Non-pigmented ciliary epithelial cell (primary cell): ENCODE data around the gene TSNAXIP1.
A peak's percentile ranks its signal among the peaks of the same experiment; 100 is the strongest.

Experiments used
- DNase-seq: peaks from one replicate; pipeline ENCODE4 v3.0.0-alpha.2; 2010; ENCODE audit warnings: low read depth

The TSNAXIP1 gene

GRCh38 chr16:67806428-67807147, at the start of gene TSNAXIP1, which contains the start of gene RANBP10:
TSS of gene TSNAXIP1 (plus strand) at chr16:67806889. CDS start at chr16:67807150, 261 bp downstream.
TSS of gene RANBP10 (minus strand) at chr16:67806560. CDS start at chr16:67806536, 24 bp downstream.
- peak; percentile 98 for DNase-seq

GRCh38 chr16:67758006-67758405, 48.7 kb upstream of the TSNAXIP1 start:
- no peak for DNase-seq

GRCh38 chr16:67758966-67759365, 47.7 kb upstream of the TSNAXIP1 start:
- no peak for DNase-seq

GRCh38 chr16:67760206-67760955, 46.3 kb upstream of the TSNAXIP1 start:
- no peak for DNase-seq

- DNase-seq: no peak
Measured at GRCh38 chr16:67760956-67761230, 45.8 kb upstream of the TSNAXIP1 start.

GRCh38 chr16:67761924-67762323, 44.8 kb upstream of the TSNAXIP1 start:
- no peak for DNase-seq

GRCh38 chr16:67762385-67762784, 44.3 kb upstream of the TSNAXIP1 start:
- DNase-seq: no peak

- DNase-seq: no peak
Measured at GRCh38 chr16:67763066-67763465, 43.6 kb upstream of the TSNAXIP1 start.

GRCh38 chr16:67764158-67764667, 42.5 kb upstream of the TSNAXIP1 start:
- DNase-seq: no peak

- DNase-seq: no peak
Measured at GRCh38 chr16:67766291-67766690, 40.4 kb upstream of the TSNAXIP1 start.

GRCh38 chr16:67767953-67768352, 38.7 kb upstream of the TSNAXIP1 start:
- DNase-seq: peak; percentile 57

GRCh38 chr16:67770346-67770991, 36.2 kb upstream of the TSNAXIP1 start:
- DNase-seq: no peak

- no peak for DNase-seq
Measured at GRCh38 chr16:67773099-67773498, 33.6 kb upstream of the TSNAXIP1 start.

GRCh38 chr16:67773569-67774456, 32.9 kb upstream of the TSNAXIP1 start:
- DNase-seq: no peak

- DNase-seq: no peak
Measured at GRCh38 chr16:67774457-67774853, 32.2 kb upstream of the TSNAXIP1 start.

GRCh38 chr16:67775273-67775672, 31.4 kb upstream of the TSNAXIP1 start:
- DNase-seq: no peak

- no peak for DNase-seq
Measured at GRCh38 chr16:67779256-67780014, 27.3 kb upstream of the TSNAXIP1 start.

- no peak for DNase-seq
Measured at GRCh38 chr16:67780847-67781564, 25.7 kb upstream of the TSNAXIP1 start.

- DNase-seq: no peak
Measured at GRCh38 chr16:67781565-67781921, 25.1 kb upstream of the TSNAXIP1 start.

- DNase-seq: no peak
Measured at GRCh38 chr16:67782567-67783352, 23.9 kb upstream of the TSNAXIP1 start.
